Naive thymus-derived CD8-positive, alpha-beta T cell (primary cell): ENCODE measurements around the gene SENP1. TPM values are rescaled to one million over a fixed set of nuclear protein-coding genes. Genes with fewer than 3 reads are reported as not detected.

ENCODE experiments used
- ATAC-seq, 2 donors: fragments of 150-1000 bp; cut with Tn5 transposase in 1 of 2; sonication (Bioruptor Pico), chemical (Tn5 transposase) in 1 of 2; 1 replicate in 1 of 2; 2 replicates in 1 of 2; pipeline ENCODE4 v1.10.0; 2021; ENCODE audit warnings: mild to moderate bottlenecking in 2 of 2, moderate library complexity in 2 of 2
- POLR2A ChIA-PET: fragments of 350-600 bp; sonication (Branson Sonifier 250); formaldehyde crosslinking; loops from one replicate; lab custom pipeline; 2021; ENCODE audit warnings: antibody characterized with exemption; lab: Charles Lee
- DNase-seq, 10 donors: peaks; one replicate each; pipeline versions ENCODE4 v3.0.0 to v3.0.0-alpha.2; 2020 to 2022
- H3K27ac Mint-ChIP-seq, 10 donors: one replicate each; pipeline ENCODE4 v1.8.0; 2020 to 2022; ENCODE audit warnings: mild to moderate bottlenecking in 10 of 10, mixed read lengths in 10 of 10, moderate library complexity in 4 of 10, inconsistent platforms in 1 of 10
- H3K27me3 Mint-ChIP-seq, 5 donors: one replicate each; pipeline ENCODE4 v1.8.0; 2021 to 2022; ENCODE audit warnings: mixed read lengths in 5 of 5
- H3K36me3 Mint-ChIP-seq, 3 donors: one replicate each; pipeline ENCODE4 v1.8.0; 2020 to 2022; ENCODE audit warnings: mixed read lengths in 3 of 3, mild to moderate bottlenecking in 2 of 3, inconsistent platforms in 1 of 3
- H3K4me1 Mint-ChIP-seq, 4 donors: one replicate each; pipeline ENCODE4 v1.8.0; 2021 to 2022; ENCODE audit warnings: mixed read lengths in 4 of 4
- H3K4me3 Mint-ChIP-seq, 10 donors: one replicate each; pipeline ENCODE4 v1.8.0; 2020 to 2022; ENCODE audit warnings: mild to moderate bottlenecking in 10 of 10, mixed read lengths in 10 of 10, moderate library complexity in 6 of 10, inconsistent platforms in 1 of 10
- H3K9me3 Mint-ChIP-seq, 9 donors: one replicate each; pipeline ENCODE4 v1.8.0; 2020 to 2022; ENCODE audit warnings: mixed read lengths in 9 of 9, mild to moderate bottlenecking in 3 of 9, inconsistent platforms in 1 of 9, moderate library complexity in 1 of 9
- microRNA-seq: library from miRNA; unstranded; fragments of <30 nt; microRNA quantifications from one replicate; pipeline ENCODE4 v1.2.0, GENCODE V29; 2022; ENCODE audit warnings: borderline microRNAs expressed
- polyA plus RNA-seq, 3 donors: library from polyadenylated mRNA; unstranded; fragments of 300-500 nt; fragmentation: Illumina TruSeq; gene quantifications; one replicate each; pipeline ENCODE4 v1.2.3, GENCODE V29; 2021
- total RNA-seq, 8 experiments: library from RNA in 2 of 8; stranded (reverse) in 2 of 8; gene quantifications; one replicate each; pipeline ENCODE4 v1.2.3 and lab custom pipeline; 2021 to 2026

Gene SENP1
- total and polyA plus RNA-seq, 5 experiments from 2014 or later: 9.9 to 37.0 (median 11.9) TPM

DNA sequence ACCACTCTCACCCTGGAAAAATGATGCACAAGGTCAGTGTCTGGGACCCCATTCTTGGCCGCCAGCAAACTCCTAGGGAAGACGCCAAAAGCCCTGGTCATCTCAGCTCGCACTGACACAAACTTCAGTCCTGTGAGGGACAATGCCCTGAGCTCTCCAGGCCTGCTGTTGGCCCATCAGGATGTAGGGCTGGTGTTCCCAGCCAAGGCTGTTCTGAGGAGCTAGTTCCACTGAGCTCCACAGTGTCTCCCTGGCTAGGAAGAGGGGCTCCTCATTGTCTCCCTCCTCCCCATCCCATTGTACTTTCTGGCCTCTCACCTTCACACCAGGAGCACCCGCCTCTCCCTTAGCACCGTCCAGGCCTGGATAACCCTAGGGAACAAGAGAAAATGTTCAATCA is 112.4 kb downstream of the SENP1 start:
- peak in 1 of 10 donors; percentile 13 for DNase-seq
- H3K4me3 Mint-ChIP-seq: no peak overlapping the region
- peaks cover 9 to 37% (median 25%) of the 10 kb centered on the region in 4 donors for H3K4me1 Mint-ChIP-seq
- H3K27ac Mint-ChIP-seq: no peak overlapping the region
- POLR2A ChIA-PET: interaction anchor here (0.6 to 1.5 kb wide), 2 partner anchors 10 to 135 kb away, joined by 3 to 7 read pairs; no protein-coding TSS in a partner anchor
- ATAC-seq: no peak
- no peaks in the 10 kb centered on the region for H3K36me3 Mint-ChIP-seq
- peaks cover 18 to 57% (median 30%) of the 10 kb centered on the region in 5 donors for H3K27me3 Mint-ChIP-seq
- H3K9me3 Mint-ChIP-seq: no peaks in the 10 kb centered on the region

Small RNAs within 50 kb of the gene (microRNA-seq; reads per million reads assigned to microRNA genes)
- gene MIR6505: not detected

Other genes starting within 250 kb of the SENP1 start
- gene VDR, start 201.1 kb downstream of the SENP1 start, total RNA-seq: under 1 TPM; 0.49 to 0.73 TPM
- gene VDR, start 201.1 kb downstream of the SENP1 start, polyA plus RNA-seq: not detected
- gene TMEM106C, start 142.5 kb downstream of the SENP1 start, total RNA-seq: 10 to 100 TPM; 31.4 to 35.9 TPM
- 10 to 100 TPM; 37.0 to 52.8 (median 51.4) TPM for gene TMEM106C, start 142.5 kb downstream of the SENP1 start, polyA plus RNA-seq
- under 1 TPM in 1 of 2 experiments, not detected in 1; 0.52 TPM for gene COL2A1, start 101.6 kb downstream of the SENP1 start, total RNA-seq
- gene COL2A1, start 101.6 kb downstream of the SENP1 start, polyA plus RNA-seq: not detected
- 10 to 100 TPM; 14.4 to 16.1 TPM for gene PFKM, start 13.3 kb upstream of the SENP1 start, total RNA-seq
- gene PFKM, start 13.3 kb upstream of the SENP1 start, polyA plus RNA-seq: 1 to 10 TPM; 4.5 to 8.4 (median 4.6) TPM
- gene ASB8, start 51.4 kb upstream of the SENP1 start, total RNA-seq: 10 to 100 TPM; 71.0 to 81.0 TPM
- gene ASB8, start 51.4 kb upstream of the SENP1 start, polyA plus RNA-seq: 10 to 100 TPM; 61.2 to 75.6 (median 64.4) TPM
- not detected for gene CCDC184, start 77.6 kb upstream of the SENP1 start, total RNA-seq
- gene CCDC184, start 77.6 kb upstream of the SENP1 start, polyA plus RNA-seq: under 1 TPM in 2 of 3 donors, not detected in 1; 0.11 to 0.13 TPM
- gene OR10AD1, start 97.2 kb upstream of the SENP1 start, total RNA-seq: not detected
- gene OR10AD1, start 97.2 kb upstream of the SENP1 start, polyA plus RNA-seq: not detected
- 10 to 100 TPM; 36.8 to 40.8 TPM for gene ZNF641, start 244.8 kb upstream of the SENP1 start, total RNA-seq
- 10 to 100 TPM; 10.4 to 15.8 (median 15.6) TPM for gene ZNF641, start 244.8 kb upstream of the SENP1 start, polyA plus RNA-seq